ENCODE results near the gene HSF5. TPM values are rescaled to one million over a fixed set of nuclear protein-coding genes. Genes with fewer than 3 reads are reported as not detected.
A peak's percentile ranks its signal among the peaks of the same experiment; 100 is the strongest.
"Not testable (repeated sequence)": the region's sequence is repeated elsewhere in the genome, so short reads cannot be mapped to it uniquely, and the experiment has no call there.

HSF5 gene
- total and polyA plus RNA-seq, 12 donors, result 0.03 to 0.11 (median 0.06) TPM; not detected in 8

GRCh38 chr17:58398574-58399266 is 89.5 kb downstream of the HSF5 start:
- H3K36me3 ChIP-seq (replicated peaks in 1 of 2), result no peaks in the 10 kb centered on the region
- no peak overlapping the region for H3K4me3 ChIP-seq
- H3K4me1 ChIP-seq (replicated peaks in 1 of 2), result peaks cover 11 to 32% of the 10 kb centered on the region in 2 donors
- TF ChIP-seq POLR2A (IDR thresholded peaks at IDR 0.05), result no peak
- no peak for TF ChIP-seq CTCF (IDR thresholded peaks at IDR 0.05)
- peak overlapping the region in 2 of 5 donors; percentile 9 to 20 for H3K27ac ChIP-seq
- no peaks in the 10 kb centered on the region for H3K9me3 ChIP-seq (replicated peaks in 1 of 3)
- peak in 1 of 7 donors; percentile 25 for DNase-seq
- WGBS, 4 donors, result 24 to 45% (median 35%) methylated on average over 3 of the region's 3 CpGs
- H3K27me3 ChIP-seq, result no peaks in the 10 kb centered on the region
- intact Hi-C loops (cut with DNase I), result no loop called here

- H3K27me3 ChIP-seq; intact Hi-C loops (cut with DNase I); H3K9me3 ChIP-seq (replicated peaks in 1 of 3); H3K36me3 ChIP-seq (replicated peaks in 1 of 2); H3K4me3 ChIP-seq; DNase-seq: not testable (repeated sequence)
- H3K4me1 ChIP-seq (replicated peaks in 1 of 2), result peaks cover 11 to 29% of the 10 kb centered on the region in 2 donors
- peak overlapping the region in 1 of 5 donors; percentile 8 for H3K27ac ChIP-seq
- 81 to 91% (median 90%) methylated on average over 5 of the region's 5 CpGs for WGBS, 4 donors
These were observed 90.8 kb downstream of the HSF5 start for GRCh38 chr17:58397421-58397820.

GRCh38 chr17:58396173-58396572 is 92.0 kb downstream of the HSF5 start:
- no peak for DNase-seq
- 68 to 79% (median 75%) methylated on average over 4 of the region's 4 CpGs for WGBS, 4 donors

GRCh38 chr17:58394534-58395223 is 93.5 kb downstream of the HSF5 start:
- WGBS, 4 donors, result 90 to 94% (median 93%) methylated on average over 3 of the region's 3 CpGs
- no peak for DNase-seq
- Histone ChIP-seq H3K27me3 (no peaks in the 10 kb centered on the region), H3K4me3 (no peak overlapping the region), H3K9me3 (replicated peaks in 1 of 3) (no peaks in the 10 kb centered on the region), H3K27ac (no peak overlapping the region), H3K36me3 (replicated peaks in 1 of 2) (no peaks in the 10 kb centered on the region), H3K4me1 (replicated peaks in 1 of 2) (peaks cover 11 to 34% of the 10 kb centered on the region in 2 donors)
- TF ChIP-seq CTCF (IDR thresholded peaks at IDR 0.05), result no peak
- no peak for TF ChIP-seq POLR2A (IDR thresholded peaks at IDR 0.05)
- intact Hi-C loops (cut with DNase I), result no loop called here

More at GRCh38 chr17:58396173-58396572, 92.0 kb downstream of the HSF5 start:
- Histone ChIP-seq H3K9me3 (replicated peaks in 1 of 3) (no peaks in the 10 kb centered on the region), H3K36me3 (replicated peaks in 1 of 2) (no peaks in the 10 kb centered on the region), H3K4me1 (replicated peaks in 1 of 2) (peaks cover 11 to 29% of the 10 kb centered on the region in 2 donors), H3K27ac (no peak overlapping the region), H3K27me3 (no peaks in the 10 kb centered on the region), H3K4me3 (no peak overlapping the region)
- intact Hi-C loops (cut with DNase I), result no loop called here
- TF ChIP-seq CTCF (IDR thresholded peaks at IDR 0.05) (no peak), POLR2A (IDR thresholded peaks at IDR 0.05) (no peak)
